ENCODE measurements around the gene PITX1. TPM values are rescaled to one million over a fixed set of nuclear protein-coding genes. Genes with fewer than 3 reads are reported as not detected.

The PITX1 gene
- total and polyA plus RNA-seq, 4 donors: 0.02 TPM; not detected in 3

- H3K4me3 ChIP-seq (ENCODE audit: low read depth in 1 of 3, low read length in 3 of 3): no peak overlapping the region
- no peak for DNase-seq (ENCODE audit: low spot score)
- H3K27ac ChIP-seq (ENCODE audit: low read depth in 1 of 2, low read length in 2 of 2): no peak overlapping the region
These were observed 5.1 kb downstream of the PITX1 start for GRCh38 chr5:135028791-135029476.

More at GRCh38 chr5:135028791-135029476, 5.1 kb downstream of the PITX1 start:
- Histone ChIP-seq H3K9me3 (ENCODE audit: control insufficient read depth in 4 of 4, low read length in 3 of 4) (peaks cover 0 to 15% (median 5%) of the 10 kb centered on the region in 4 donors), H3K36me3 (ENCODE audit: control insufficient read depth in 4 of 4, insufficient read depth in 3 of 4, low read depth in 1 of 4, low read length in 3 of 4) (no peaks in the 10 kb centered on the region), H3K9ac (ENCODE audit: low read depth in 1 of 2, low read length in 2 of 2) (no peak overlapping the region), H3K27me3 (ENCODE audit: control insufficient read depth in 4 of 4, insufficient read depth in 4 of 4, low read length in 3 of 4) (peaks cover 0 to 38% (median 15%) of the 10 kb centered on the region in 4 donors), H3K4me1 (ENCODE audit: control insufficient read depth in 4 of 4, insufficient read depth in 4 of 4, low read length in 3 of 4) (peaks cover 24 to 29% (median 25%) of the 10 kb centered on the region in 4 donors)
- 16% methylated on average over 62 of the region's 62 CpGs for WGBS
- TF ChIP-seq SP1 (IDR thresholded peaks at IDR 0.05): no peak
- TF ChIP-seq FOXA1 (IDR thresholded peaks at IDR 0.05): no peak
- no peak for TF ChIP-seq ZBTB33 (IDR thresholded peaks at IDR 0.05)
- no peak for TF ChIP-seq TAF1 (conservative IDR thresholded peaks at IDR 0.05)
- no peak for TF ChIP-seq JUND (IDR thresholded peaks at IDR 0.05)
- TF ChIP-seq NR2F2 (IDR thresholded peaks at IDR 0.05): no peak
- TF ChIP-seq YY1 (IDR thresholded peaks at IDR 0.05): no peak
- TF ChIP-seq MAX (IDR thresholded peaks at IDR 0.05): no peak
- no peak for TF ChIP-seq HNF4G (IDR thresholded peaks at IDR 0.05)
- TF ChIP-seq EGR1 (IDR thresholded peaks at IDR 0.05; ENCODE audit: low read depth in 2 of 2): no peak
- TF ChIP-seq HNF4A (conservative IDR thresholded peaks at IDR 0.05): no peak
- no peak for TF ChIP-seq ATF3 (IDR thresholded peaks at IDR 0.05)
- TF ChIP-seq CTCF (IDR thresholded peaks at IDR 0.05; ENCODE audit: low read depth, low read length, missing input control): no peak
- no peak for TF ChIP-seq RAD21 (IDR thresholded peaks at IDR 0.05)
- no peak for TF ChIP-seq GABPA (IDR thresholded peaks at IDR 0.05 in 1 of 2, conservative IDR thresholded peaks at IDR 0.05 in 1 of 2)
- no peak for TF ChIP-seq FOXA2 (IDR thresholded peaks at IDR 0.05)

Measured in liver (tissue), 9 donors.